Muscle layer of duodenum (tissue), 2 donors: ENCODE data around the gene TMEM187.

Experiments
- H3K27ac ChIP-seq: one replicate; pipeline ENCODE4 v1.7.0; 2013; ENCODE audit warnings: mild to moderate bottlenecking, low read length
- H3K27me3 ChIP-seq: one replicate; pipeline ENCODE4 v1.7.0; 2013; ENCODE audit warnings: low read depth, mild to moderate bottlenecking, control low read depth, low read length
- H3K36me3 ChIP-seq, 2 donors: one replicate each; pipeline ENCODE4 v1.7.0; 2013; ENCODE audit warnings: low read length in 2 of 2, control low read depth in 1 of 2, mild to moderate bottlenecking in 1 of 2; ENCODE audit not compliant: insufficient read depth in 2 of 2, control insufficient read depth in 1 of 2
- H3K4me1 ChIP-seq, 2 donors: one replicate each; pipeline ENCODE4 v1.7.0; 2013; ENCODE audit warnings: low read length in 2 of 2, mild to moderate bottlenecking in 2 of 2, control low read depth in 1 of 2, moderate library complexity in 1 of 2; ENCODE audit not compliant: insufficient read depth in 2 of 2, control insufficient read depth in 1 of 2
- H3K4me3 ChIP-seq, 2 donors: one replicate each; pipeline ENCODE4 v1.7.0; 2013; ENCODE audit warnings: low read length in 2 of 2, low read depth in 1 of 2, mild to moderate bottlenecking in 1 of 2
- H3K9me3 ChIP-seq, 2 donors: one replicate each; pipeline ENCODE4 v1.7.0; 2013; ENCODE audit warnings: low read length in 2 of 2, control low read depth in 1 of 2, mild to moderate bottlenecking in 1 of 2; ENCODE audit not compliant: control insufficient read depth in 1 of 2
- donor health status: healthy.

The TMEM187 gene

DNA sequence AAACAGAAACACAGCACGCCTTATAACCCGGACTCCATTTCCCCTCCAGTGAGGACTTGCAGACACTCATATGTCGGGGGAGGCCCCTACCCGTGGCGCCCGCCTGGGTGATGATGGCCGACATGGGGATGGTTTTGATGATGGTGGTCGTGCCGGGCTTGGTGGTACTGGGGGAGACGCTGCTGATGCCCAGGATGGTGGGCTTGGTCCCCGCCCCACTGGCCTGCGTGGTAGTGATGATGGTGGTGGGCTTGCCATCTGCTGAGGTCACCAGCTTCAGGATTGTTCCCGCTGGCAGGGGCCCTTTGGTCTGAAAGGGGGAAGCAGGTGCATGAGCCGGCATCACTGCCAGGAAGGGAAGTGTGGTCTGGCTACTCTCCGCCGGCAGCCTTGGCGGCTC is 15.3 kb upstream of the TMEM187 start:
- no peak overlapping the region for H3K27ac ChIP-seq
- peaks cover 19 to 70% of the 10 kb centered on the region in 2 donors for H3K36me3 ChIP-seq
- H3K9me3 ChIP-seq: no peaks in the 10 kb centered on the region

GRCh38 chrX:153958605-153959004 is 13.9 kb upstream of the TMEM187 start:
- no peak overlapping the region for H3K4me3 ChIP-seq
- no peaks in the 10 kb centered on the region for H3K9me3 ChIP-seq
- no peaks in the 10 kb centered on the region for H3K27me3 ChIP-seq
- H3K27ac ChIP-seq: no peak overlapping the region
- peaks cover 0 to 1% of the 10 kb centered on the region in 2 donors for H3K4me1 ChIP-seq
- H3K36me3 ChIP-seq: peaks cover 21 to 77% of the 10 kb centered on the region in 2 donors

More for the DNA sequence above, 15.3 kb upstream of the TMEM187 start:
- no peaks in the 10 kb centered on the region for H3K27me3 ChIP-seq
- H3K4me3 ChIP-seq: no peak overlapping the region
- peaks cover 0 to 8% of the 10 kb centered on the region in 2 donors for H3K4me1 ChIP-seq

GRCh38 chrX:153959649-153960048 is 12.9 kb upstream of the TMEM187 start:
- Histone ChIP-seq H3K9me3 (no peaks in the 10 kb centered on the region), H3K27ac (no peak overlapping the region), H3K36me3 (peaks cover 21 to 71% of the 10 kb centered on the region in 2 donors), H3K27me3 (no peaks in the 10 kb centered on the region), H3K4me1 (peaks cover 0 to 4% of the 10 kb centered on the region in 2 donors), H3K4me3 (no peak overlapping the region)

DNA sequence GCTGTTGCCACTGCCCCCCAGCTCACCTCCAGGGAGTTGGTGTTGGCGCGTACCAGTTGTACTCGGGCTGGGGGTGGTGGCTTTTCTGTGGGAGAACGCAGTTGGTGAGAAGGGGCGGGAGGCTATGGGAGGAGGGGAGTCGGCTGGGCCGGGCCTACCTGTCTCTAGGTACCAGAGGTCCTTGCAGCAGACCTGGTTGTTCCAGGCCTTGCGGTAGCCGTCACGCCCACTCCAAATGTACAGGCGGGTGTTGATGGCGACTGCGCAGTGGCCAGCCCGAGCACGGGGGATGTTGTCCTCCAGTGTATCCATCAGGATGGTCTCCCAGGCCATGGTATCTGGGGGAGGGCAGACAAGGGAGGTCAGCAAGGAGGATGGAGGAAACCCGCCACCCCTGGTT is 12.5 kb upstream of the TMEM187 start:
- Histone ChIP-seq H3K9me3 (no peaks in the 10 kb centered on the region), H3K27ac (no peak overlapping the region), H3K36me3 (peaks cover 21 to 67% of the 10 kb centered on the region in 2 donors), H3K4me3 (no peak overlapping the region), H3K4me1 (peaks cover 0 to 4% of the 10 kb centered on the region in 2 donors), H3K27me3 (no peaks in the 10 kb centered on the region)

- Histone ChIP-seq H3K9me3 (no peaks in the 10 kb centered on the region), H3K4me1 (peaks cover 0 to 8% of the 10 kb centered on the region in 2 donors), H3K4me3 (no peak overlapping the region), H3K36me3 (peaks cover 21 to 66% of the 10 kb centered on the region in 2 donors), H3K27ac (no peak overlapping the region), H3K27me3 (no peaks in the 10 kb centered on the region)
Measured at GRCh38 chrX:153960786-153961185, 11.8 kb upstream of the TMEM187 start.

DNA sequence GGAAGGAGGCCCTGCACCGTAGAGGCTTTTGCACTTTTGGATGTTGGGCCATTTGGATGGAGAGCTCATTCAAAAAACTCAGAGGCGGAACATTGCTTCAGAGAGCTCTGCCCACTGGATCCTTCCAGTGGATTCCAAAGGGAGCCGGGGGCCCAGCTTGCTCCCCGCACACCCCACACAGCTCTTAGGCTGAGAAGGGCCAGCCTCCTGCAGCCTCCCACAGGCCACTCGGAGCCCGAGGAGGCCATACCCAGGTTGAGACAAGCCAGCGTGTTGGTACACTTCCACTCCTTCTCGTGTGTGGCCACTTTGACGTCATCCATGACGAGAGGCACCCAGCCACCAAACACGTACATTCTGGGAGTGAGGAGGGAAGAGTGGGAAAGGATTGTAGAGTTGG is 11.3 kb upstream of the TMEM187 start:
- peaks cover 21 to 61% of the 10 kb centered on the region in 2 donors for H3K36me3 ChIP-seq
- no peak overlapping the region for H3K4me3 ChIP-seq
- no peaks in the 10 kb centered on the region for H3K27me3 ChIP-seq
- no peaks in the 10 kb centered on the region for H3K9me3 ChIP-seq
- no peak overlapping the region for H3K27ac ChIP-seq
- peaks cover 0 to 13% of the 10 kb centered on the region in 2 donors for H3K4me1 ChIP-seq

- Histone ChIP-seq H3K36me3 (peaks cover 15 to 41% of the 10 kb centered on the region in 2 donors), H3K9me3 (no peaks in the 10 kb centered on the region), H3K4me3 (no peak overlapping the region), H3K27ac (no peak overlapping the region), H3K27me3 (no peaks in the 10 kb centered on the region), H3K4me1 (peaks cover 5 to 35% of the 10 kb centered on the region in 2 donors)
Measured at GRCh38 chrX:153963546-153963945, 9.0 kb upstream of the TMEM187 start.

- Histone ChIP-seq H3K36me3 (peaks cover 12 to 35% of the 10 kb centered on the region in 2 donors), H3K27ac (no peak overlapping the region), H3K9me3 (no peaks in the 10 kb centered on the region), H3K4me1 (peaks cover 5 to 39% of the 10 kb centered on the region in 2 donors), H3K4me3 (no peak overlapping the region), H3K27me3 (no peaks in the 10 kb centered on the region)
Measured at GRCh38 chrX:153964105-153964504, 8.4 kb upstream of the TMEM187 start.

GRCh38 chrX:153965406-153965805 is 7.1 kb upstream of the TMEM187 start:
- Histone ChIP-seq H3K4me3 (no peak overlapping the region), H3K27ac (no peak overlapping the region), H3K27me3 (no peaks in the 10 kb centered on the region), H3K4me1 (peaks cover 5 to 45% of the 10 kb centered on the region in 2 donors), H3K36me3 (peaks cover 11 to 27% of the 10 kb centered on the region in 2 donors), H3K9me3 (no peaks in the 10 kb centered on the region)

GRCh38 chrX:153966283-153966688 is 6.3 kb upstream of the TMEM187 start:
- Histone ChIP-seq H3K4me3 (peak overlapping the region in 1 of 2 donors; percentile 1), H3K36me3 (peaks cover 11 to 20% of the 10 kb centered on the region in 2 donors), H3K4me1 (peaks cover 5 to 45% of the 10 kb centered on the region in 2 donors), H3K27me3 (no peaks in the 10 kb centered on the region), H3K9me3 (no peaks in the 10 kb centered on the region), H3K27ac (no peak overlapping the region)

DNA sequence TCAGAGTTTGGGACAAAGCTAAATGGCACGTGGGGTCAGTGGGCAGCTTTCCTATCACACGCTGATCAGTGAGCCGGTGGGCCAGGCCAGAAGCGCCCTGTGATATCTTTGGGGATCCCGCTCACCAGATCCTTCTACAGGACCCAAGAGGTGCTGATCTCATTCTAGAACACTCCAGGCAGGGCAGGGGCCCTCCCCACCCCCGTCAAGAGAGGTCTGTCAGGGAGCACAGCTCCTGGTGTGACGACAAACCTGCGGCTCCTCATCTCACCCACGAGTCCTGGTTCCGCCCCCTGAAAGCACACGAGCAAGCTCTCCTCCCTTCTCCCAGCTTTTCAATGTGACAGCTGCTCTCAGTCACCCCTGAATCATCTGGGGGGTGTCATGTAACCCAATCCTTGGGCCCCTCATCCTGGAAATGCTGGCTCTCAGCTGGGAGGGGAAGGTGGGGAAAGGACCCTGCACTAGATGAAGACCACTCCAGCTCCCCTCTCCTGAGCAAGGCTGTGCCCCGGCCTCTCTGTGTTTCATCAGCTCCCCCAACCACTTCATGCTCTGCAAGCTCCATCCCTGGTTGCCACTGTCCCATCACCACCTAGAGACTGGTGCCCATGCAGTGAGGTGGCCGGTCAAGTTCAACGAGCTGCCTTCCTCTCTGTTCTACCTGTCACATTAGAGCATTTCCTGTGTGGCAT is 5.6 kb upstream of the TMEM187 start:
- H3K4me3 ChIP-seq: peak overlapping the region in 1 of 2 donors; percentile 13
- H3K9me3 ChIP-seq: no peaks in the 10 kb centered on the region
- H3K27ac ChIP-seq: peak overlapping the region; percentile 51
- no peaks in the 10 kb centered on the region for H3K27me3 ChIP-seq
- peaks cover 5 to 45% of the 10 kb centered on the region in 2 donors for H3K4me1 ChIP-seq
- H3K36me3 ChIP-seq: peaks cover 4 to 17% of the 10 kb centered on the region in 2 donors
